Suprapubic skin (tissue), 4 donors: Measurements from ENCODE around the gene SPATA2. TPM values are rescaled to one million over a fixed set of nuclear protein-coding genes. Genes with fewer than 3 reads are reported as not detected.

Source experiments
- DNase-seq, 2 donors: peaks; one replicate each; pipeline ENCODE4 v3.0.0-alpha.2; 2019; ENCODE audit warnings: low spot score in 2 of 2
- H3K27ac ChIP-seq: fragments of 200-600 bp; sonication (generic); one replicate; pipeline ENCODE4 v1.5.1; 2019
- H3K27me3 ChIP-seq: fragments of 200-600 bp; sonication (generic); one replicate; pipeline ENCODE4 v1.5.1; 2019
- H3K36me3 ChIP-seq: fragments of 200-600 bp; sonication (generic); one replicate; pipeline ENCODE4 v1.5.1; 2019
- H3K4me1 ChIP-seq: fragments of 200-600 bp; sonication (generic); one replicate; pipeline ENCODE4 v1.5.1; 2019
- H3K4me3 ChIP-seq: fragments of 200-600 bp; sonication (generic); one replicate; pipeline ENCODE4 v1.5.1; 2019; ENCODE audit warnings: mild to moderate bottlenecking
- H3K9me3 ChIP-seq: fragments of 200-600 bp; sonication (generic); one replicate; pipeline ENCODE4 v1.5.1; 2019
- EP300 ChIP-seq: sonication (generic); formaldehyde crosslinking; IDR thresholded peaks from one replicate; pipeline ENCODE4 v1.6.1; 2017; ENCODE audit warnings: antibody characterized with exemption
- POLR2A ChIP-seq, 2 donors: fragments of 450-650 bp; IDR thresholded peaks; one replicate each; pipeline ENCODE4 v1.6.1; 2017; ENCODE audit warnings: antibody characterized with exemption in 2 of 2, mild to moderate bottlenecking in 2 of 2, moderate library complexity in 2 of 2
- POLR2AphosphoS5 ChIP-seq, 3 donors: sonication (generic); formaldehyde crosslinking; IDR thresholded peaks; one replicate each; pipeline ENCODE4 v1.6.1; 2017; ENCODE audit warnings: antibody characterized with exemption in 3 of 3
- WGBS: methylation state at CpG from one replicate; pipeline ENCODE4 v1.1.5; 2018; 5-methylcytosine and 5-hydroxymethylcytosine counted together
- total RNA-seq, 4 donors: library from RNA; depleted of rRNA; stranded (reverse); fragments of >200 nt; gene quantifications; one replicate each; pipeline ENCODE4 v1.1.0, GENCODE V29; 2016
- TF ChIP-seq, protein P1 (sequence below), 2 donors: fragments of 200-600 bp in 1 of 2; fragments of 450-650 bp in 1 of 2; sonication (generic) in 1 of 2; IDR thresholded peaks; one replicate each; pipeline ENCODE4 v1.5.1; 2016 to 2019; ENCODE audit warnings: antibody characterized with exemption in 2 of 2, mild to moderate bottlenecking in 1 of 2, moderate library complexity in 1 of 2

The SPATA2 gene
- total RNA-seq, 4 donors from 2014 or later = 7.3 to 9.3 (median 8.7) TPM

DNA sequence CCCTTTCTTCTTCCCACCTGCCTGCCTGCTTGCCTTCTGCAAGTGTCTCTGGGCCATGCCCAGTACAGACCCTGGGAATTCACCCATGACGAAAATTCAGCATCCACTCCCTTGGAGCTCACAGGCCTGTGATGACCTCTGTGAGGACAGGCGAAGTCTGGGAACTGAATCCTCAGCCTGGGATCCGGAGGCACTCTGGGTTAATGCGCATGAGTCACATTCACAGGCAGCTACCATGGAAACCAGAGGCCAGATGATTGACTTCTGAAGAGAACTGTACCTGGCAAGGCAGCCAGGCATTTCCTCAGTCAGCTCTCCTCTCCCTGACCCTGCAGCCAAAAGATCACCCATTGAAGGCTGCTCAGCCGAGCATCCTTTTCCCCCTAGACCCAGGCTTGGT, 61.7 kb downstream of the SPATA2 start:
- Histone ChIP-seq H3K9me3 (no peaks in the 10 kb centered on the region), H3K36me3 (peaks cover 54% of the 10 kb centered on the region), H3K4me1 (peaks cover 32% of the 10 kb centered on the region), H3K27me3 (no peaks in the 10 kb centered on the region), H3K27ac (no peak overlapping the region), H3K4me3 (no peak overlapping the region)
- WGBS = 62% methylated on average over 4 of the region's 5 CpGs
- no peak for TF ChIP-seq POLR2AphosphoS5 (IDR thresholded peaks at IDR 0.05)
- TF ChIP-seq, protein P1, sequence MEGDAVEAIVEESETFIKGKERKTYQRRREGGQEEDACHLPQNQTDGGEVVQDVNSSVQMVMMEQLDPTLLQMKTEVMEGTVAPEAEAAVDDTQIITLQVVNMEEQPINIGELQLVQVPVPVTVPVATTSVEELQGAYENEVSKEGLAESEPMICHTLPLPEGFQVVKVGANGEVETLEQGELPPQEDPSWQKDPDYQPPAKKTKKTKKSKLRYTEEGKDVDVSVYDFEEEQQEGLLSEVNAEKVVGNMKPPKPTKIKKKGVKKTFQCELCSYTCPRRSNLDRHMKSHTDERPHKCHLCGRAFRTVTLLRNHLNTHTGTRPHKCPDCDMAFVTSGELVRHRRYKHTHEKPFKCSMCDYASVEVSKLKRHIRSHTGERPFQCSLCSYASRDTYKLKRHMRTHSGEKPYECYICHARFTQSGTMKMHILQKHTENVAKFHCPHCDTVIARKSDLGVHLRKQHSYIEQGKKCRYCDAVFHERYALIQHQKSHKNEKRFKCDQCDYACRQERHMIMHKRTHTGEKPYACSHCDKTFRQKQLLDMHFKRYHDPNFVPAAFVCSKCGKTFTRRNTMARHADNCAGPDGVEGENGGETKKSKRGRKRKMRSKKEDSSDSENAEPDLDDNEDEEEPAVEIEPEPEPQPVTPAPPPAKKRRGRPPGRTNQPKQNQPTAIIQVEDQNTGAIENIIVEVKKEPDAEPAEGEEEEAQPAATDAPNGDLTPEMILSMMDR (IDR thresholded peaks at IDR 0.05) = no peak
- TF ChIP-seq EP300 = no peak
- TF ChIP-seq POLR2A (IDR thresholded peaks at IDR 0.05) = no peak
- DNase-seq = no peak

Other genes with a start within 250 kb of the SPATA2 start
- 10 to 100 TPM in 2 of 4 donors, 1 to 10 TPM in 2; 8.8 to 12.7 (median 10.1) TPM for gene B4GALT5, start 201.7 kb downstream of the SPATA2 start, total RNA-seq
- gene SLC9A8, start 102.7 kb downstream of the SPATA2 start, total RNA-seq = 10 to 100 TPM in 2 of 4 donors, 1 to 10 TPM in 2; 5.7 to 15.6 (median 9.2) TPM
- 100 to 1,000 TPM; 134 to 150 (median 138) TPM for gene RNF114, start 20.9 kb upstream of the SPATA2 start, total RNA-seq
- gene SNAI1, start 67.5 kb upstream of the SPATA2 start, total RNA-seq = 1 to 10 TPM in 3 of 4 donors, under 1 TPM in 1; 0.56 to 4.1 (median 1.4) TPM
- 100 to 1,000 TPM in 2 of 4 donors, 10 to 100 TPM in 2; 80.5 to 162 (median 99.0) TPM for gene UBE2V1, start 197.6 kb upstream of the SPATA2 start, total RNA-seq
- 10 to 100 TPM; 30.5 to 82.2 (median 57.3) TPM for gene PEDS1, start 238.2 kb upstream of the SPATA2 start, total RNA-seq